Vagina (tissue), 2 donors: ENCODE measurements around the gene CRABP1.

Experiments
- POLR2A ChIP-seq, 2 donors: fragments of 450-650 bp; IDR thresholded peaks; one replicate each; pipeline ENCODE4 v1.6.1; 2017; ENCODE audit warnings: antibody characterized with exemption in 2 of 2, mild to moderate bottlenecking in 2 of 2, moderate library complexity in 2 of 2
- POLR2AphosphoS5 ChIP-seq, 2 donors: sonication (generic); formaldehyde crosslinking; IDR thresholded peaks; one replicate each; pipeline ENCODE4 v1.9.0; 2017; ENCODE audit warnings: antibody characterized with exemption in 2 of 2, mild to moderate bottlenecking in 2 of 2, low read depth in 1 of 2; ENCODE audit not compliant: insufficient read depth in 1 of 2
- TF ChIP-seq, protein P1 (sequence below), 3 experiments: fragments of 450-650 bp in 2 of 3; fragments of 200-600 bp in 1 of 3; sonication (generic) in 1 of 3; IDR thresholded peaks; one replicate each; pipeline ENCODE4 v1.5.1; 2017 to 2019; ENCODE audit warnings: antibody characterized with exemption in 3 of 3, mild to moderate bottlenecking in 2 of 3, moderate library complexity in 2 of 3

DNA sequence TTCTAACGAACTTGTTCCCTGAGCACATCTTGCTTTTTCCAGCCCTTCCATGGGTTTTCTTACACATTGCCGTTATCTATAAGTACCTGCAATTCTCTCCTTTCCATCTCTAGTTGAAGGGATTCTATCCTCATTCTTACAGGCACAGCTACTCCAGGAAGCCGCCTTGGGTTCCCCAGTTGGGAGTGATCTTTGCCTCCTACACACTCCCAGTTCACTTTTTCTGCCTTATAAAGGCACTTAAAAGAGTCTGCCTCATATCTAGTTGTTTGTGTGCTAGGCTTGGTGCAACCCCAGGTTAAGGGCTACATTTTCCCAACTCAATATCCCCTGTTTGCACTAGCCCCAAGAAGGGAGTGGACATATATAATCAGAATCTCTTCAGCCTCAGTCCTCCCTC lies 53.9 kb downstream of the CRABP1 start:
- TF ChIP-seq, protein P1, sequence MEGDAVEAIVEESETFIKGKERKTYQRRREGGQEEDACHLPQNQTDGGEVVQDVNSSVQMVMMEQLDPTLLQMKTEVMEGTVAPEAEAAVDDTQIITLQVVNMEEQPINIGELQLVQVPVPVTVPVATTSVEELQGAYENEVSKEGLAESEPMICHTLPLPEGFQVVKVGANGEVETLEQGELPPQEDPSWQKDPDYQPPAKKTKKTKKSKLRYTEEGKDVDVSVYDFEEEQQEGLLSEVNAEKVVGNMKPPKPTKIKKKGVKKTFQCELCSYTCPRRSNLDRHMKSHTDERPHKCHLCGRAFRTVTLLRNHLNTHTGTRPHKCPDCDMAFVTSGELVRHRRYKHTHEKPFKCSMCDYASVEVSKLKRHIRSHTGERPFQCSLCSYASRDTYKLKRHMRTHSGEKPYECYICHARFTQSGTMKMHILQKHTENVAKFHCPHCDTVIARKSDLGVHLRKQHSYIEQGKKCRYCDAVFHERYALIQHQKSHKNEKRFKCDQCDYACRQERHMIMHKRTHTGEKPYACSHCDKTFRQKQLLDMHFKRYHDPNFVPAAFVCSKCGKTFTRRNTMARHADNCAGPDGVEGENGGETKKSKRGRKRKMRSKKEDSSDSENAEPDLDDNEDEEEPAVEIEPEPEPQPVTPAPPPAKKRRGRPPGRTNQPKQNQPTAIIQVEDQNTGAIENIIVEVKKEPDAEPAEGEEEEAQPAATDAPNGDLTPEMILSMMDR (IDR thresholded peaks at IDR 0.05): no peak
- TF ChIP-seq POLR2AphosphoS5 (IDR thresholded peaks at IDR 0.05; ENCODE audit: insufficient read depth in 1 of 2, low read depth in 1 of 2): no peak
- TF ChIP-seq POLR2A (IDR thresholded peaks at IDR 0.05): no peak
